ENCODE measurements around the gene IHH. TPM values are rescaled to one million over a fixed set of nuclear protein-coding genes. Genes with fewer than 3 reads are reported as not detected.

Gene IHH
- total RNA-seq, 1 donor from 2014 or later: not detected

DNA sequence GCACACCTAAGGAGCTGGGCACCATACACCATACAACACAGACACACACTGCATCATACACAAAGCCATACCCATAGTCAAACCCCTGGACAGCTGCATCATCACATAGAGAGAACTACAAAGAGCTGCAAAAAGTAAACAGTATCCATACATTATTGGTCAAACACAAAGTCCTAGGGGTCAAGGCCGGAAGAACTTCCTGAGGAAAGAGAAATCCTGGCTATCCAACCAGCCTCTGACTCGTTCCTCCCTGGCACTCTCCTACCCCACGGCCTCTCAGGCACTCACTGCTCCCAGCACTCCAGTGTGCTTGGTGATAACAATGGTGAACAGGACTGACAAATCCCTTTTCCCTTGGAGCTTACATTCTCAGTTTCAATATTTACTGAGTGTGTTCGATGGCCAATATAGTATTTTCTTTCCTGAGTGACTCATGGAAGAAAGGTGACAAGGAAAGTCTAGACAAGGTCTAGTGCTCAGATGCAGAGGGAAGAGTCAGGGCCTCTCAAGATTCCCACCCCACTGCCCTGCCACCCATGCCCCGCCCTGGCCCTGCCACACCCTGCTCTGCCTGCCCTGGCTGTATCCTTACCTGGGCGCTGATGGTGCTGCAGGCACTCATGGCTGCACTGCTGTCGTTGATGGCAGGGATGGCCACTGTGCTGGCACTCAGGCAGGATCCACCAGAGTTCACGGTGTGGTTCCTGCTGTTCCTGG is 22.8 kb downstream of the IHH start:
- DNase-seq: no peak

- DNase-seq: no peak
Measured at GRCh38 chr2:219035942-219036341, 24.8 kb downstream of the IHH start.

DNA sequence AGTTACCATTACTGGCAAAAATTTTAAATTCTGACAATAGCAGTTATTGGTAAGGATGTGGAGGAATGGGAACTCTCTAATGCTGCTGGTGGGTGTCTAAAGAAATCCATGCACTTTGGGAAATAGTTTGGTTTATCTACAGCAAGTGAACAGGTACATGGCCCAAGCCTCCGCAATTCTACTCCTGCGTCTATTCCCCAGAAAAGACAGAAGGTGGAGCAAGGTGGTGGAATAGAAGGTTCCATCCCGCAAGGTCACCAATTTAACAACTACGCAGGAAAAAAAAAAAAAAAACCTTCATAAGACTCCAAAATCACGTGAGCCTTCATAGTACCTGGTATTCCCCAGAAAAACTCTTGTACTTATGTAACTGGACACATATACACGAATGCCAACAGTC is 25.9 kb downstream of the IHH start:
- DNase-seq: no peak

- DNase-seq: no peak
Measured at GRCh38 chr2:219032051-219032745, 28.5 kb downstream of the IHH start.

- no peak for DNase-seq
Measured at GRCh38 chr2:219031005-219031738, 29.5 kb downstream of the IHH start.

DNA sequence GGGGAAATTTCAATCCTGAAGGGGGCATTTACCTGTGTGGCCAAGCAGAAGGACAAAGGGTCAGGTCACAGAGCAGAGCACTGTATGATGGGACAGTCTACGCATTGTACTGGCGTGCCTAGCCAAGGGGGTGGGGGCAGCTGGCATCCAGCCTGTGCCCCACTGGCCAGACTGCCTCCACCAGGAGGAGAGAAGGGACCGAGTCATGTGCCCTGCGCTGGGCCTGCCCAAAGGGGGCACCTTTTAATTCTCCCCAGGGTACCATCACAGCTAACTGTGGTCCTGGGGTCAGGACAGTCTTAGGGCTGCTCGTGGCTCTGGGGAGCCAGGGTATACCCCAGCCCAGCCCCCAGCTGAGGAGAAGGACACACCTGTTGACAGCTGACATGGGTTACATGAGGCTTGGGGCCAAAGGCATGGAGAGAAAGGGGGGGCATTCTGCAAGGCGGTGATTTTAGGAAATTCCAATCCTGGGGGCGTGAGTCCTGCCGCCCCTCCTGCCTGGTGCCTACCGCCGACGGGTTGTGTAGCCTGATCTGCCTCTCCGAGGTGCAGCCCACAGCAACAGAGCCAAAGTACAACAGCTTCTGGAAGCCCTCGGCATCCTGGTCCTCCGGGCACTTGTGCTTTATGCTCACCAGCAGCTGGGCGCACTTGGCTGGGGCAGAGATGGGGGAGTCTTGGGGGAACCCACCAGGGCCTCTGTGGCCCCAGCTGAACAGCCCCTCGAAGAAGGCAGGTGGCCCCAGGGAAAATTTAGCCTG is 30.4 kb downstream of the IHH start:
- DNase-seq: no peak

GRCh38 chr2:219029829-219030165 is 30.9 kb downstream of the IHH start:
- DNase-seq: peak; percentile 90

DNA sequence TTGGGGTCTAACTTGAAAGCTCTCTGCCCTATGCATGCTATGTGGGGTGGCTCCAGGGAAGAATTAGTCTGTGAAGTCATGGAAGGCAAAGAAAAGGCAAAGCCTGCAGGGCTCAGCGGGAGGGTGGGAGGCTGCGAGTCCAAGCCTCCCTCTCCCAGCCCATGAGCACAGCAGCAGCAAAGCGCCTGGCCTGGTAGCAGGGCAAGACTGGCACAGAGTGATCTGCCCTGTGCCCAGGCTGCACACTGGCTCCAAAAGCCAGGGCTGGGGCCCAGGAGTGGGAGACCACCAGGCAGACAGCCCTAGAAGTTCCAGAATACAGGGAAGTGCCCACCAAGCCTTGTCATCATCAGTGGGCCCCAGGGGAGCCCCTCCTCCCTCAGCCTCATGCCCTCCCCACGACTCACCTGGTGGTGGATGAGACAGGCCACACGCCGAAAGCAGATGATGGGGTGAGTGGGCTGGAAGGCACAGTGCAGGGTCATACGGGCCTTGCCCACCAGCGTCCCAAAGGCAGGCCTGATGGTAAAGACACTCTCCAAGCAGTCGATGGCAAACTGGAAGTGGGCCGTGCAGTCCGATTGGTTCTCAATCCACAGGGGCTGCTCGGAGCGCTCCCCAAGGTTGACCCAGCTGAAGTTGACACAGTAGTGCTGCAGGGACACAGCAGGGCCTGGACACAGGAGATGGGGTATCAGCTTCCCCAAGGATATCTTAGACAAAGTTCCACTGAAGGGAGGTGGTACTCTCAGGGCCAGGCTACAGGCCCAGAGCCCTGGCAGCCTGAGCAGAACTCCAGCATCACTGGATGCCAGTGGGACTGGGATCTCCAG is 31.5 kb downstream of the IHH start:
- no peak for DNase-seq

GRCh38 chr2:219028141-219028540 is 32.6 kb downstream of the IHH start:
- no peak for DNase-seq

- DNase-seq: no peak
Measured at GRCh38 chr2:219027511-219028055, 33.1 kb downstream of the IHH start.

DNA sequence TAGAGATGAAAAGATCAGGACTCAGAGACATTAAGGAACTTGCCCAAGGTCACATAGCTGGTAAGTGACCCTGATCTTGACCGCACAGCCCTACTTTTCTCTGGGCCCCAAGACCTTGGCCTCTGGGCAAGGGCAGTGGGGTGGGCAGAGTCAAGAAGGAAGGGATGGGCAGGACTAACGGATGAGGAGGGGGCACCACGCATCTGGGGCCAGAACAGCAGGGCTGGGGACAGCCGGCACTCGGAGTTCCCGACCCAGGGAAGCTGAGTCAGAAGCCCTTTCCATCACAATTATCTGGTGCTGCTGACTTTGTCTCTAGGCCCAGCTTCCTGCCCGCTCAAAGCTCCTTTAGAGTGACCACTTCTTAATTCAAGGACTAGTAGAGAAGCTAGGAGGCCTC is 33.8 kb downstream of the IHH start:
- no peak for DNase-seq

DNA sequence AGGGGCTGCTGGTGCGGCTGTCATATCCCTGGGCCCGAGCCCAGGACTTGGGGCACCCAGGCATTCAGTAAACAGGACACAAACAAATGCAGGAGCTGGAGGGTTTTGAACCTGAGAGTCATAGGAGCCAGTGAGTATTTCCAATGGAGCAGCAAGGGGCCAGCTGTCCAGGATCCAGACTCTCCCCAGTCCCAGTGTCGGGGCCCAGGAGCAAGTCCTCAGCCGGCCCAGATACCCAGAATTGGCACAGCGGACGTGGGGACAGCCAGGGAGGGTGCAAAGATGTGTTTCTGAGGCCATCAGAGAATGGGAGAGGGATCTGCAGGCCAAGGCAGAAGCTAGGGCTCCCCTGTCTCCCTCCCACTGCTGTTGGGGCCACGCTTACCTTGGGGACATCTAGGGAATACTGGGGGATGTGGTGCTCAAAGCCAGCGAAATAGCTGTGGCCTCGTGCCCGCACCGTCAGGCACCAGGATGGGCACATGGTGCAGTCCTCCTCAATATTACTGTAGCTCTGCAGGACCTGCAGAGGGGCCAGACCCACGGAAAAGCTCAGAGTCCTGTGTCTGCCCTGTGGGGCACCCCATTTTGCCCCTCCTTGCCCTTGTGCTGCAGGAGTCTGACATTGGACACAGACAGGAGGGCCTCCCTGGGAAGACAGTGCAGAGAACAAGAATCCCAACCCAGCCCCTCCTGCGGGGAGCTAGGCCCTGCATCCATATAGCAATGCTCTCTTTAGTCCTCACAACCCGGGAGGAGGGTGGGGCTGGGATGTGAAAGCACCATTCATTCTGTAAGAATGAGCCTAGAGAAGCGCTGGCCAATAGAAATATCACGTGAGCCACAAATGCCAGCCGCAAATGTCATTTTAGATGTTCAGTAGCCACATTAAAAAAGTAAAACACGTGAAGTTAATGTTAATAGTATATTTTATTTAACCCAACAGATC is 34.8 kb downstream of the IHH start:
- DNase-seq: no peak

GRCh38 chr2:219024059-219024458 is 36.7 kb downstream of the IHH start:
- no peak for DNase-seq

- no peak for DNase-seq
Measured at GRCh38 chr2:219023045-219023605, 37.6 kb downstream of the IHH start.

DNA sequence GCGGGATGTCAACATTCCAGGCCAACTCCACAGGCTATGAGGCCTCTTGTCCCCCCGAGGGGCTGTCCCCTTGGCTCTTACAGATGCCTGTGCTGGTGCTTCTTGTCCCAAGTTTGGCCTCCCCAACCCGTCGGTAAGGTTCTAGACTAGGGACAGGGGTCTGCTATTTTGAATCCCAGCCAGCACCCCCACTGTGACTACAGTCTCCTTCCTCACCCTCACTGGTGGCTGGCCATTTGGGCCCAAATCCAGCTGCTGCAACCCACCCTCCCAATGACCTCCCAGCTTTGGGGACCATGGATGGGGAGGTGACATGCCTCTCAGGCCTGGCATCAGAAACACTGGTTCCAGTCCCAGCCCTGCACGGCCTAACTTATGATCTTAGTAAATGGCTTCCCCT is 38.1 kb downstream of the IHH start:
- DNase-seq: no peak

DNA sequence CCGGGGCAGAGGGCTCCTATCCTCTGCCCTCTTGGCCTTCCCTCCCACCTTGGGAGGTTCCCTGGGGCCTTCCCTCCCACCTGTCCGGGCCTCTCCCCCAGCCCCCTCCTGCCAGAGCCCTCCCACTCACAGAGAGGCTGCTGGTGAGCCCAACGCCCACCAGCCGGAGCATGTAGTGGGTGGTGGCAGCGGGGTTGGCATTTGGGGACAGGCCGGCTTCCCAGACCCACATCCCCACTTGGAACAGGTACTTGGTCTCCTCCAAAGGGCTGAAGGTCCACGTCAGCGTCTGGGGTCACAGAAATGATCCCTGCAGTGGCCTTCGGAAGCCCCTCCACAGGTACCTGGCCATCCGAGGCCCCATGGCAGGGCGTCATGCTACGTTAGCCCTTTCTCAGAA is 38.7 kb downstream of the IHH start:
- DNase-seq: no peak

GRCh38 chr2:219021591-219021990 is 39.1 kb downstream of the IHH start:
- DNase-seq: no peak

DNA sequence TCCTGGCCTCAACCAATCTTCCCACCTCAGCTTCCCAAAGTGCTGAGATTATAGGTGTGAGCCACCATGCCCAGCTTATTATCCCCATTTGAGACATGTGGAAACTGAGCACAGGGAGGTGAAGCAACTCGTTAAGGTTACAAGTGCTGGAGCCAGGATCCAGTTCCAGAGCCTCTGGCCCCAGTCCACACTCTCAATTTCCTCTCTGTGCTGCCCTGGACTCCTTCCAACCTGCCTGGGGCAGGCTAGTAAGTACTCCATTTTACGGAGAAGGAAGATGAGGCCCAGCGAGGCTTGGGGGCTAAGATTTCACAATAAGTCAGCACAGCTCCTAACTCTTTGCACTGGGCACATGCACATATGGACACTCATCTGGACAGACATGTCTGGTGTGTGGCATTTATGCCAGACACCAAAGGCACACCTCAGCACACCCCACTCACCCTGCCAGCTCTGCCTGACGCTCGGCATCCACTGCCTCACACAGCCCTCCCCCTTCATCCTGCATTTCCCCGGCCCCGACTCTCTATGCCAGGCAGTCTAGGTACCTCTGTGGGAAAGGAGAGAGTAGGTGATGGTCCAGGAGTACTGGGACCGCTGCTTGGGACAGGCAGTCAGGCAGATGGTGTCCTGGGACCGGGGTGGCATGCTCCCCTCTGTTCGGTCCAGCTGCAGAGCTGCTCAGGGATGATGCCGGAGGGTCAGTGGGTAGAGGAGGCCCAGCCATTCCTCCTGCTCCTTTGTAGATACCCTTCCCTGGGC is 39.9 kb downstream of the IHH start:
- no peak for DNase-seq

- no peak for DNase-seq
Measured at GRCh38 chr2:219019436-219019835, 41.3 kb downstream of the IHH start.

- DNase-seq: no peak
Measured at GRCh38 chr2:219018726-219019125, 42.0 kb downstream of the IHH start.
